Measurements from ENCODE around the gene RBM10. TPM values are rescaled to one million over a fixed set of nuclear protein-coding genes. Genes with fewer than 3 reads are reported as not detected.

RBM10 gene
- total RNA-seq, 1 experiment from 2014 or later, result 41.0 TPM

GRCh38 chrX:47204970-47205369, 59.9 kb downstream of the RBM10 start:
- H3K36me3 ChIP-seq (ENCODE audit: control insufficient read depth, insufficient read depth, low read length), result no peaks in the 10 kb centered on the region; the same call in 1 of the 2 replicates
- Mint-ChIP-seq H3K27me3 (ENCODE audit: insufficient read depth, unreplicated experiment) (no peaks in the 10 kb centered on the region), H3K27ac (ENCODE audit: unreplicated experiment) (no peak overlapping the region), H3K4me3 (ENCODE audit: unreplicated experiment) (no peak overlapping the region), H3K36me3 (ENCODE audit: insufficient read depth, unreplicated experiment) (peaks cover 80% of the 10 kb centered on the region), H3K4me1 (ENCODE audit: low read depth, unreplicated experiment) (no peaks in the 10 kb centered on the region), H3K9me3 (ENCODE audit: unreplicated experiment) (no peaks in the 10 kb centered on the region)
- CTCF ChIA-PET, result no interaction called here
- DNase-seq, result no peak
- no peaks in the 10 kb centered on the region for H3K4me1 ChIP-seq
- intact Hi-C loops (cut with micrococcal nuclease; ENCODE audit: unreplicated experiment), result no loop called here
- TF ChIP-seq CTCF (IDR thresholded peaks at IDR 0.05; ENCODE audit: insufficient read depth in 1 of 2, low read depth in 1 of 2, low read length in 1 of 2, severe bottlenecking in 1 of 2, unreplicated experiment in 1 of 2), result no peak
- no peaks in the 10 kb centered on the region for H3K9me3 ChIP-seq
- POLR2A ChIA-PET, result interaction anchor here (1.5 kb wide), 1 partner anchor 13 kb away, joined by 10 read pairs; no protein-coding TSS in a partner anchor
- H3K4me3 ChIP-seq (ENCODE audit: low read depth, low read length), result no peak overlapping the region
- no peaks in the 10 kb centered on the region for H3K27me3 ChIP-seq (replicated peaks; ENCODE audit: control insufficient read depth, insufficient read depth, low read length)
- no TSS peak for BruUV-seq (replicated peaks)

- no peaks in the 10 kb centered on the region for H3K27me3 ChIP-seq (replicated peaks; ENCODE audit: control insufficient read depth, insufficient read depth, low read length)
- TF ChIP-seq CTCF (IDR thresholded peaks at IDR 0.05; ENCODE audit: insufficient read depth in 1 of 2, low read depth in 1 of 2, low read length in 1 of 2, severe bottlenecking in 1 of 2, unreplicated experiment in 1 of 2), result no peak
- intact Hi-C loops (cut with micrococcal nuclease; ENCODE audit: unreplicated experiment), result no loop called here
- DNase-seq, result no peak
- no TSS peak for BruUV-seq (replicated peaks)
- H3K36me3 ChIP-seq (ENCODE audit: control insufficient read depth, insufficient read depth, low read length), result no peaks in the 10 kb centered on the region; the same call in 1 of the 2 replicates
- H3K4me1 Mint-ChIP-seq (ENCODE audit: low read depth, unreplicated experiment), result no peaks in the 10 kb centered on the region
- CTCF ChIA-PET, result no interaction called here
- POLR2A ChIA-PET, result no interaction called here
- H3K4me1 ChIP-seq, result no peaks in the 10 kb centered on the region
- no peak overlapping the region for H3K4me3 Mint-ChIP-seq (ENCODE audit: unreplicated experiment)
- H3K27ac Mint-ChIP-seq (ENCODE audit: unreplicated experiment), result no peak overlapping the region
- H3K4me3 ChIP-seq (ENCODE audit: low read depth, low read length), result no peak overlapping the region
- no peaks in the 10 kb centered on the region for H3K9me3 ChIP-seq
- no peaks in the 10 kb centered on the region for H3K9me3 Mint-ChIP-seq (ENCODE audit: unreplicated experiment)
- no peaks in the 10 kb centered on the region for H3K27me3 Mint-ChIP-seq (ENCODE audit: insufficient read depth, unreplicated experiment)
- H3K36me3 Mint-ChIP-seq (ENCODE audit: insufficient read depth, unreplicated experiment), result peaks cover 82% of the 10 kb centered on the region
Measured at GRCh38 chrX:47206316-47206715, 61.3 kb downstream of the RBM10 start.

DNA sequence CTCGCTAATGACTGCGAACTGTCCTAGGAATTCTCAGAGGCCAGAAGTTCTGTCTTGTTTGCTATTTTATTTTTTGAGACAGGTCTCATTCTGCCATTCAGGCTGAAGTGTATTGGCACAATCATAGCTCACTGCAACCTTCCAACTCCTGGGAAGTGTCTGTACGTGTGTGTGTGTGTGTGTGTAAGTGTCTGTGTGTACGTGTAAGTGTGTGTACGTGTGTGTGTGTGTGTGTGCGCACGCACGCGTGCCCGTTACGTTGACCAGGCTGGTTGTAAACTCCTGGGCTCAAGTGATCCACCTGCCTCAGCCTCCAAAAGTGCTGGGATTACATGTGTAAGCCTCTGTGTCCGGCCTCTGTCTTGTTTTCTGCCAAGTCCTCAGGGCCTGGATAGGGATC, 63.1 kb downstream of the RBM10 start:
- Mint-ChIP-seq H3K27ac (ENCODE audit: unreplicated experiment) (no peak overlapping the region), H3K27me3 (ENCODE audit: insufficient read depth, unreplicated experiment) (no peaks in the 10 kb centered on the region), H3K9me3 (ENCODE audit: unreplicated experiment) (no peaks in the 10 kb centered on the region), H3K4me1 (ENCODE audit: low read depth, unreplicated experiment) (peaks cover 6% of the 10 kb centered on the region), H3K4me3 (ENCODE audit: unreplicated experiment) (no peak overlapping the region), H3K36me3 (ENCODE audit: insufficient read depth, unreplicated experiment) (peaks cover 84% of the 10 kb centered on the region)
- no peak for TF ChIP-seq CTCF (IDR thresholded peaks at IDR 0.05; ENCODE audit: insufficient read depth in 1 of 2, low read depth in 1 of 2, low read length in 1 of 2, severe bottlenecking in 1 of 2, unreplicated experiment in 1 of 2)
- no peaks in the 10 kb centered on the region for H3K27me3 ChIP-seq (replicated peaks; ENCODE audit: control insufficient read depth, insufficient read depth, low read length)
- no TSS peak for BruUV-seq (replicated peaks)
- H3K36me3 ChIP-seq (ENCODE audit: control insufficient read depth, insufficient read depth, low read length), result no peaks in the 10 kb centered on the region; the same call in 1 of the 2 replicates
- CTCF ChIA-PET, result no interaction called here
- no peaks in the 10 kb centered on the region for H3K4me1 ChIP-seq
- POLR2A ChIA-PET, result no interaction called here
- no peak for DNase-seq
- no peak overlapping the region for H3K4me3 ChIP-seq (ENCODE audit: low read depth, low read length)
- intact Hi-C loops (cut with micrococcal nuclease; ENCODE audit: unreplicated experiment), result no loop called here
- no peaks in the 10 kb centered on the region for H3K9me3 ChIP-seq
